GM12878 (cell line): ENCODE data around the gene ESRRG.

Experiments used
- CEBPB ChIP-seq, 2 experiments: fragments of 150-350 bp in 1 of 2; IDR thresholded peaks; 2 replicates each; pipeline ENCODE4 v1.6.1; 2012 to 2014; ENCODE audit warnings: low read depth in 2 of 2, low read length in 2 of 2, borderline replicate concordance in 1 of 2, inconsistent platforms in 1 of 2
- NKRF ChIP-seq: fragments of 450-650 bp; conservative IDR thresholded peaks from 2 replicates; pipeline ENCODE4 v1.6.1; 2017; ENCODE audit warnings: mild to moderate bottlenecking, moderate library complexity
- POLR2A ChIP-seq: IDR thresholded peaks from 2 replicates; pipeline ENCODE4 v1.6.1; 2011; ENCODE audit warnings: low read depth, mild to moderate bottlenecking, low read length
- POLR2AphosphoS5 ChIP-seq: IDR thresholded peaks from 2 replicates; pipeline ENCODE4 v1.6.1; 2011; ENCODE audit warnings: mild to moderate bottlenecking, low read length, inconsistent platforms
- REST ChIP-seq: IDR thresholded peaks from 2 replicates; pipeline ENCODE4 v1.6.1; 2012; ENCODE audit warnings: mild to moderate bottlenecking, low read depth, low read length
- ZNF622 ChIP-seq: fragments of 450-650 bp; IDR thresholded peaks from 2 replicates; pipeline ENCODE4 v1.6.1; 2017; ENCODE audit warnings: mild to moderate bottlenecking, inconsistent platforms

GRCh38 chr1:216576234-216576937 is 146.8 kb downstream of the ESRRG start:
- TF ChIP-seq REST (no peak), POLR2AphosphoS5 (no peak), ZNF622 (no peak), CEBPB (IDR thresholded peaks at IDR 0.05; ENCODE audit: borderline replicate concordance in 1 of 2, low read depth in 2 of 2, low read length in 2 of 2) (no peak), NKRF (no peak), POLR2A (no peak)
